ENCODE measurements around the gene WDR41.
"Not testable (repeated sequence)": the region's sequence is repeated elsewhere in the genome, so short reads cannot be mapped to it uniquely, and the experiment has no call there.

The WDR41 gene

GRCh38 chr5:77491783-77492652 is at the start of gene WDR41:
TSS of gene WDR41 (minus strand) at chr5:77492316. CDS start at chr5:77492220, 96 bp downstream.
- peak; percentile 85 for DNase-seq

DNA sequence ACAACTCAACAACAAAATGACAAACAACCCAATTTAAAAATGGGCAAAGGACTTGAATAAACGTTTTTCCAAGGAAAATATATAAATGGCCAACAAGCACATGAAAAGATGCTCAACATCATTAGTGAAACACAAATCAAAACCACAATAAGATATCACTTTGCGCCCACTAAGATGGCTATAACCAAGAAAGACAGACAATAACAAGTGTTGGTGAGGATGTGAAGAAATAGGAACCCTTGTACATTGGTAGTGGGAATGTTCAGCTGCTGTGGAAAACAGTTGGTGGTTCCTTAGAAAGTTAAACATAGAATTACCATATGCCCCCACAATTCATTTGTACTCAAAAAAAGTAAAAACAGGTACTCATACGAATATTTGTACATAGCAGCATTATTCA is 39.2 kb upstream of the WDR41 start:
- DNase-seq: no peak

DNA sequence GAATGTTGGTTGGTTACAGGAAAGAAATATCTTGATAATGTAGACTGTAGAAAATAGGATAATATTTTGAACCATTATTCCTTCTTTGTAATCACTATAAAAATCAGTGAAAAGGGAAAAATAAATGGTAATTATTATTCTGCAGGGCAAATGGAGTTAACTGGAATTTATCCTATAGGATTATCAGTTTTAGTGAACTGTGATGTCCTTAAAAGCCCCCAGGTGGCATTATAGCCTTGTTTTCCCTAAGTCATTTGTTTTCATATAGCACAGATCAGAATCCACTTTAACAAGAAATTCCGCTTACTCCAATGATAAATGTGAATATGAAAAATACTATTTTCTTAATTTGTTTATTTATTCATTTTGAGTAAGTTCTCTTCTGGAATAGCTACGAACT is 26.2 kb upstream of the WDR41 start:
- no peak for DNase-seq

DNA sequence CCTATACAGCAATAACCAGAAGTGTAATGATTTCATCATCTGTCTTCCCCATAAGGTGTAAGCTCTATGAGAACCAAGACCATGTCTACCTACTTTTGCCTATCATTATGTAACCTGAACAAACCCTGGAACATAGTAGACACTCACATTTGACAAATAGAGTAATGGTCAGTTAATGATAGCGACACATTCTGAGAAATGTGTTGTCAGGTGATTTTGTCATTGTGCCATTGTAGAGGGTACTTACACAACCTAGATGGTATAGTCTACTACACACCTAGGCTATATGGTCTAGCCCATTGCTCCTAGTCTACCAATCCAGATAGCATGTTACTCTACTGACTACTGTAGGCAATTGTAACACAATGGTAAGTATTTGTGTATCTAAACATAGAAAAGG is 22.3 kb upstream of the WDR41 start:
- no peak for DNase-seq

- no peak for DNase-seq
These were observed 21.2 kb upstream of the WDR41 start for GRCh38 chr5:77513321-77513720.

- not testable (repeated sequence) for DNase-seq
These were observed 9.0 kb upstream of the WDR41 start for GRCh38 chr5:77501132-77501531.

GRCh38 chr5:77499973-77500372 is 7.9 kb upstream of the WDR41 start:
- DNase-seq: no peak

DNA sequence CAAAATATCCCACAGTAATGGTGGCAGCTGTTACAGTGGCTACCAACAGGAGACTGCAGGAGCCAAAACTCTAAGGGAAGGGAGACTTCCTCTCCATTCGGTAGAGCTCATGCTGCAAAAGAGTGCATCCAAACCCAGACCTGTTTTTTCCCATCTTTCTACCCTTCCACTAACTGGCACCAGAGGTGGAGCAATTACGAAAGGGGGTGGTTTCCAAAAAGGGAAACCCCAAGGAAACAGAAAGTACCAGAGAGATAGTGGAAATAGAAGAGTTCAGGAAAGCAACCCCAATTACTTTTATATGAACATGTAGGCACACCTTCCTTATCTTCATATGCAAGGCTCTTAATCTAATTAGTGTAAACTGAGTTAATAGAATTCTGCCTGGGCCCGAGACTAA is 7.3 kb upstream of the WDR41 start:
- no peak for DNase-seq

GRCh38 chr5:77498952-77499351 is 6.8 kb upstream of the WDR41 start:
- no peak for DNase-seq

- no peak for DNase-seq
These were observed 2.8 kb upstream of the WDR41 start for GRCh38 chr5:77494935-77495334.

DNA sequence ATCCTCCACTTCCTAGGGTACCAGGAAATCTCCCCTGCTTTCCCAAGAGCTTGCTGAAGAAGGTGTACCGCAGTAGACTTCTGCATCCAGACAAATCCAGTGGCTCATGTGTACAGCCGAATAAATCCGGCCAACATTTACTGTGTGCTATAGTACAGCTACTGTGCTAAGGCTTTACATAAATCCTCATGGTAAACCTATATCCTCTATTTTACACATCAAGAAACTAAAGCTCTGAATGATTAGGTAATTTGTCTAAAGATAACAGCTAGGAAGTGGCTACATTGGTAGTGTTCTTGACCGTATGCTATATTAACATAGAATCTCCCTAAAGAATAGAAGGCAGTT is 511 bp upstream of the WDR41 start:
- DNase-seq: no peak

DNA sequence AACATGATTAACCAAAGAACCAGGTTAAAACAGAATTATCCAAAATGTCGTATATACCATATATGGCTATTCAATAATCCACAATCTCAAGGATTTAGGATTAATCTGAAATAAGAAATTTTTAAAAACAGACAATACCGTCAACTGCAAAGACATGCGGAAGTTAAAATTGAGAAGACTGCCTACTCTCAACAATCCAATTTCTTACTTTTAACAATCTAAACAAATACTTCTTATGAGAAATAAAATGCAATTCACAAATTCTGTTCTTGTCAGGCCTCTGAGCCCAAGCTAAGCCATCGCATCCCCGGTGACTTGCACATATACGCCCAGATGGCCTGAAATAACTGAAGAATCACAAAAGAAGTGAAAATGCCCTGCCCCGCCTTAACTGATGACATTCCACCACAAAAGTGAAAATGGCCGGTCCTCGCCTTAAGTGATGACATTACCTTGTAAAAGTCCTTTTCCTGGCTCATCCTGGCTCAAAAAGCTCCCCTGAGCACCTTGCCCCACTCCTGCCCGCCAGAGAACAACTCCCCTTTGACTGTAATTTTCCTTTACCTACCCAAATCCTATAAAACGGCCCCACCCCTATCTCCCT is 1.3 kb downstream of the WDR41 start:
- not testable (repeated sequence) for DNase-seq

GRCh38 chr5:77486344-77486962 is 5.7 kb downstream of the WDR41 start:
- DNase-seq: no peak

DNA sequence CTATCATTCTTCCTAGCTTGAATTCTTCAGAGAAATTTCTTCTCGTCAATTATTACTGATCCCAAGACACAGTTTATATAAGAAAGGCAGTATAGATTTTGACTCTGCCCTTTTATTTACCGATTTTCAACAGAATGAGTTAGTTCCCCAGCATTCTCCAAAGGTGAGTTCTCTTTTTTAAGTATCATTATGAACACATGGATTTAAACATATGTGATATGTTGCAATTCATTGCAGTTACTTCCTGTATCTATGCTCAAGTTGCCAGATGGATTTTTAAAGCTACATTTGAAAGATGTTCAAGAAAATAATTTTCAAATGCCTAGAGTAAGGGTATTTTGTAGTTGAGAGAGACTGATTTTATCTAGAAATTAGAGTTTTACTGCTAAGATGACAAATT is 8.4 kb downstream of the WDR41 start:
- no peak for DNase-seq

- not testable (repeated sequence) for DNase-seq
These were observed 17.1 kb downstream of the WDR41 start for GRCh38 chr5:77475041-77475440.

DNA sequence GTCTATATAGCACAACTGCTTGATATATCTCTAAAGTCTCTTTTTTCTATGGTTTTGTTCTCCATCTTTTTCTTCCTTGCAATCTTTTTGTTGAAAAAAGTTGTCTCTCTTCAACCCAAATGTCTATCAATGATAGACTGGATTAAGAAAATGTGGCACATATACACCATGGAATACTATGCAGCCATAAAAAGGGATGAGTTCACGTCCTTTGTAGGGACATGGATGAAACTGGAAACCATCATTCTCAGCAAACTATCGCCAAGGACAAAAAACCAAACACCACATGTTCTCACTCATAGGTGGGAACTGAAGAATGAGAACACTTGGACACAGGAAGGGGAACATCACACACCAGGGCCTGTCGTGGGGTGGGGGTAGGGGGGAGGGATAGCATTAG is 23.2 kb downstream of the WDR41 start:
- not testable (repeated sequence) for DNase-seq

GRCh38 chr5:77463905-77464304 is 28.2 kb downstream of the WDR41 start:
- no peak for DNase-seq

GRCh38 chr5:77461287-77461686 is 30.8 kb downstream of the WDR41 start:
- no peak for DNase-seq

DNA sequence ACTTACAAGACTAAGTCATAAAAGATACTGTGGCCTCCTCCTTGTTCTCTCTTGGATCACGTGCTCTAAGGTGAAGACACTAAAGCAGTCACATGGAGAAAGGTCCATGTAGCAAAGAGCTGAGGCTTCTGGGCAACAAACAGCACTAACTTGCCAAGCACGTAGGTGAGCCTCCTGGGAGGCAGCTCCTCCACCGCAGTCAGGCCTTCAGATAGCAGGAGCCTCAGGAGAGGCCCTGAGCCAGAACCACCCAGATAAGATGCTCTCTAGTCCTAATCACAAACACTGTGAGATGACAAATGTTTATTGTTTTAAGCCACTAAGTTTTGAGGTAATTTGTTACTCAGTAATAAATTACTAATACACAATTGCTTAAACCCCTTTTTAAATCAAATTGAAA is 38.0 kb downstream of the WDR41 start:
- no peak for DNase-seq

GRCh38 chr5:77452351-77452750 is 39.8 kb downstream of the WDR41 start:
- DNase-seq: no peak

GRCh38 chr5:77449981-77450380 is 42.1 kb downstream of the WDR41 start:
- no peak for DNase-seq

DNA sequence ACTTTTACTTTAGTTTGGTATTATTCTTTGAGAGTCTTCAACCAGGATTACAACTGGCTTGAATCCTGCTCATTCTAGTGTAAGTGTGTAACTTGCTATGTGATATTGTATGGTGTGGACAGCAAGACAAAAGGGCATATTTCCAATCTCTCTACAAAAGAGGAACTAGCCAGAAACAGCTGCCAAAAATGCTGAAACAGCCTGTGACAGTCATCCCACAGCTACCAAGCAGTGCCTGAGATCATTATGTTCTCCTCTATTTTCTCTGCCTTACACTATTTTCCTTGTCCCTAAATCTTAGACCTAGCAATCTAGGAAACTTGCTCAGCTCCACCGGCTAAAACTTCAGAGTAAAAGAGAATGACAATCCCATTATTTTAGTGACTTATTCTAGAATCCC is 42.8 kb downstream of the WDR41 start:
- no peak for DNase-seq

GRCh38 chr5:77448831-77449230 is 43.3 kb downstream of the WDR41 start:
- no peak for DNase-seq

GRCh38 chr5:77444356-77444755 is 47.8 kb downstream of the WDR41 start:
- no peak for DNase-seq
